Liver (tissue), 9 donors: ENCODE results near the gene CCBE1. TPM values are rescaled to one million over a fixed set of nuclear protein-coding genes. Genes with fewer than 3 reads are reported as not detected.

Experiments used
- DNase-seq: peaks from one replicate; pipeline ENCODE4 v3.0.0-alpha.2; 2017; ENCODE audit warnings: low spot score
- H3K27ac ChIP-seq, 2 donors: one replicate each; pipeline ENCODE4 v1.7.0; 2013; ENCODE audit warnings: inconsistent platforms in 2 of 2, low read length in 2 of 2, control low read depth in 1 of 2, low read depth in 1 of 2, mild to moderate bottlenecking in 1 of 2
- H3K27me3 ChIP-seq, 4 donors: one replicate each; pipeline versions ENCODE4 v1.6.1 to v1.7.0; 2013; ENCODE audit warnings: low read length in 3 of 4, inconsistent platforms in 1 of 4, mild to moderate bottlenecking in 1 of 4, moderate library complexity in 1 of 4; ENCODE audit not compliant: control insufficient read depth in 4 of 4, insufficient read depth in 4 of 4
- H3K36me3 ChIP-seq, 4 donors: one replicate each; pipeline versions ENCODE4 v1.6.1 to v1.7.0; 2013; ENCODE audit warnings: low read length in 3 of 4, mild to moderate bottlenecking in 3 of 4, low read depth in 1 of 4, moderate library complexity in 1 of 4; ENCODE audit not compliant: control insufficient read depth in 4 of 4, insufficient read depth in 3 of 4
- H3K4me1 ChIP-seq, 4 donors: one replicate each; pipeline versions ENCODE4 v1.6.1 to v1.7.0; 2013; ENCODE audit warnings: low read length in 3 of 4, mild to moderate bottlenecking in 3 of 4, moderate library complexity in 1 of 4; ENCODE audit not compliant: control insufficient read depth in 4 of 4, insufficient read depth in 4 of 4
- H3K4me3 ChIP-seq, 3 donors: one replicate each; pipeline versions ENCODE4 v1.6.1 to v1.7.0; 2013; ENCODE audit warnings: low read length in 3 of 3, control low read depth in 1 of 3, low read depth in 1 of 3, mild to moderate bottlenecking in 1 of 3
- H3K9ac ChIP-seq, 2 donors: one replicate each; pipeline ENCODE4 v1.7.0; 2013; ENCODE audit warnings: low read length in 2 of 2, mild to moderate bottlenecking in 2 of 2, moderate library complexity in 2 of 2, control low read depth in 1 of 2, low read depth in 1 of 2
- H3K9me3 ChIP-seq, 4 donors: one replicate each; pipeline versions ENCODE4 v1.6.1 to v1.7.0; 2013; ENCODE audit warnings: low read length in 3 of 4; ENCODE audit not compliant: control insufficient read depth in 4 of 4
- ATF3 ChIP-seq: IDR thresholded peaks from 2 replicates; pipeline ENCODE4 v1.6.1; 2016; ENCODE audit warnings: antibody characterized with exemption
- EGR1 ChIP-seq, 2 donors: IDR thresholded peaks; 2 replicates each; pipeline ENCODE4 v1.6.1; 2016 to 2018; ENCODE audit warnings: antibody characterized with exemption in 2 of 2, low read depth in 2 of 2
- FOXA1 ChIP-seq: IDR thresholded peaks from 2 replicates; pipeline ENCODE4 v1.6.1; 2016; ENCODE audit warnings: antibody characterized with exemption
- FOXA2 ChIP-seq: IDR thresholded peaks from 2 replicates; pipeline ENCODE4 v1.6.1; 2016; ENCODE audit warnings: antibody characterized with exemption
- GABPA ChIP-seq, 2 donors: IDR thresholded peaks in 1 of 2; conservative IDR thresholded peaks in 1 of 2; 2 replicates each; pipeline ENCODE4 v1.6.1; 2016; ENCODE audit warnings: antibody characterized with exemption in 2 of 2, mild to moderate bottlenecking in 1 of 2, moderate library complexity in 1 of 2
- HNF4A ChIP-seq, 2 donors: conservative IDR thresholded peaks; 2 replicates each; pipeline ENCODE4 v1.6.1; 2016; ENCODE audit warnings: antibody characterized with exemption in 2 of 2, mild to moderate bottlenecking in 2 of 2
- HNF4G ChIP-seq: IDR thresholded peaks from 2 replicates; pipeline ENCODE4 v1.6.1; 2016; ENCODE audit warnings: antibody characterized with exemption
- JUND ChIP-seq, 2 donors: IDR thresholded peaks; 2 replicates each; pipeline ENCODE4 v1.6.1; 2016; ENCODE audit warnings: antibody characterized with exemption in 2 of 2
- NR2F2 ChIP-seq: IDR thresholded peaks from 2 replicates; pipeline ENCODE4 v1.6.1; 2016; ENCODE audit warnings: antibody characterized with exemption
- RAD21 ChIP-seq, 2 donors: IDR thresholded peaks; 2 replicates each; pipeline ENCODE4 v1.6.1; 2016; ENCODE audit warnings: antibody characterized with exemption in 2 of 2, mild to moderate bottlenecking in 2 of 2
- RXRA ChIP-seq, 2 donors: IDR thresholded peaks; 2 replicates each; pipeline ENCODE4 v1.6.1; 2017 to 2018; ENCODE audit warnings: antibody characterized with exemption in 2 of 2, mild to moderate bottlenecking in 1 of 2
- SP1 ChIP-seq: IDR thresholded peaks from 2 replicates; pipeline ENCODE4 v1.6.1; 2018; ENCODE audit warnings: antibody characterized with exemption, mild to moderate bottlenecking
- TAF1 ChIP-seq: conservative IDR thresholded peaks from 2 replicates; pipeline ENCODE4 v1.6.1; 2016; ENCODE audit warnings: antibody characterized with exemption, mild to moderate bottlenecking
- YY1 ChIP-seq: IDR thresholded peaks from 2 replicates; pipeline ENCODE4 v1.6.1; 2016; ENCODE audit warnings: antibody characterized with exemption, mild to moderate bottlenecking
- ZBTB33 ChIP-seq: IDR thresholded peaks from 2 replicates; pipeline ENCODE4 v1.6.1; 2016; ENCODE audit warnings: antibody characterized with exemption
- WGBS: extraction: QIAGEN DNeasy Blood & Tissue Kit; methylation state at CpG from one replicate; pipeline ENCODE4 v1.1.7; 2013; 5-methylcytosine and 5-hydroxymethylcytosine counted together
- polyA plus RNA-seq, 2 donors: library from polyadenylated mRNA; stranded (reverse) in 1 of 2; unstranded in 1 of 2; fragments of 200-250 nt in 1 of 2; fragments of >200 nt in 1 of 2; fragmentation: Nextera tagmentation in 1 of 2; extraction: Ambion mirVana in 1 of 2; gene quantifications; one replicate each; pipeline versions ENCODE4 v1.2.1 to v1.2.3, GENCODE V29; 2013 to 2015
- total RNA-seq, 2 donors: library from RNA; depleted of rRNA; stranded (reverse); fragments of >200 nt; gene quantifications; one replicate each; pipeline ENCODE4 v1.2.3, GENCODE V29; 2014
- TF ChIP-seq, protein P1 (sequence below): IDR thresholded peaks from 2 replicates; pipeline ENCODE4 v1.6.1; 2016; ENCODE audit warnings: antibody characterized with exemption, mild to moderate bottlenecking
- TF ChIP-seq, protein P2 (sequence below): IDR thresholded peaks from 2 replicates; pipeline ENCODE4 v1.6.1; 2016; ENCODE audit warnings: antibody characterized with exemption
- donor health status: healthy.
- donor health status: healthy.
- donor health status: healthy.
- donor health status: healthy.
- donor health status: healthy.

Gene CCBE1
- total and polyA plus RNA-seq, 4 donors = 1.8 to 2.6 (median 2.2) TPM

GRCh38 chr18:59562751-59563150 is 134.5 kb downstream of the CCBE1 start (continued):
- TF ChIP-seq ZBTB33 = no peak

DNA sequence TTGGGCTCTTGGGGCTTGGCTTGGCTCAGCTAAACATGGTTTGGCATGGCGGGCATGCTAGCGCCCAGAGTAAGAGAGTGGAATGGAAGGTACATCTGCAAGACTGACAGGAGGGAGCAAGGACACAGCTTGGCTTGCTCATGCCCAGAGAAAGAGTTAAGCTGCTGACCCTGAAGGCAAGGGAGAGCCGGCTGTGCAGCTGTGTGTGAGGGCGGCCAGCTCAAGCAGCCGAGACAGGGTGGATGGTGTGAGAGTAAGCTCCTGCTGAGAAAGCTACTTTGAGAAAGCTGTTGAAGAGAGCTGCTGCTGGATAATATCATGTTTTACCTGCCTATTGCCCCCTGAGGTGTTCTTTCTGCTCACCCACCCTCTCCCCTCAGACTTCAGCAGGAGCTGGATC is 135.6 kb downstream of the CCBE1 start:
- no peak overlapping the region for H3K27ac ChIP-seq
- H3K9me3 ChIP-seq = peaks cover 0 to 3% (median 0%) of the 10 kb centered on the region in 4 donors
- no peak overlapping the region for H3K9ac ChIP-seq
- H3K27me3 ChIP-seq = no peaks in the 10 kb centered on the region
- no peaks in the 10 kb centered on the region for H3K36me3 ChIP-seq
- no peaks in the 10 kb centered on the region for H3K4me1 ChIP-seq
- TF ChIP-seq ZBTB33 (no peak), FOXA1 (no peak), FOXA2 (no peak), EGR1 (IDR thresholded peaks at IDR 0.05; ENCODE audit: low read depth in 2 of 2) (no peak), JUND (IDR thresholded peaks at IDR 0.05) (no peak), HNF4A (conservative IDR thresholded peaks at IDR 0.05) (no peak), NR2F2 (no peak), RXRA (IDR thresholded peaks at IDR 0.05) (no peak), RAD21 (IDR thresholded peaks at IDR 0.05) (no peak), SP1 (no peak), HNF4G (no peak)
- TF ChIP-seq, protein P1, sequence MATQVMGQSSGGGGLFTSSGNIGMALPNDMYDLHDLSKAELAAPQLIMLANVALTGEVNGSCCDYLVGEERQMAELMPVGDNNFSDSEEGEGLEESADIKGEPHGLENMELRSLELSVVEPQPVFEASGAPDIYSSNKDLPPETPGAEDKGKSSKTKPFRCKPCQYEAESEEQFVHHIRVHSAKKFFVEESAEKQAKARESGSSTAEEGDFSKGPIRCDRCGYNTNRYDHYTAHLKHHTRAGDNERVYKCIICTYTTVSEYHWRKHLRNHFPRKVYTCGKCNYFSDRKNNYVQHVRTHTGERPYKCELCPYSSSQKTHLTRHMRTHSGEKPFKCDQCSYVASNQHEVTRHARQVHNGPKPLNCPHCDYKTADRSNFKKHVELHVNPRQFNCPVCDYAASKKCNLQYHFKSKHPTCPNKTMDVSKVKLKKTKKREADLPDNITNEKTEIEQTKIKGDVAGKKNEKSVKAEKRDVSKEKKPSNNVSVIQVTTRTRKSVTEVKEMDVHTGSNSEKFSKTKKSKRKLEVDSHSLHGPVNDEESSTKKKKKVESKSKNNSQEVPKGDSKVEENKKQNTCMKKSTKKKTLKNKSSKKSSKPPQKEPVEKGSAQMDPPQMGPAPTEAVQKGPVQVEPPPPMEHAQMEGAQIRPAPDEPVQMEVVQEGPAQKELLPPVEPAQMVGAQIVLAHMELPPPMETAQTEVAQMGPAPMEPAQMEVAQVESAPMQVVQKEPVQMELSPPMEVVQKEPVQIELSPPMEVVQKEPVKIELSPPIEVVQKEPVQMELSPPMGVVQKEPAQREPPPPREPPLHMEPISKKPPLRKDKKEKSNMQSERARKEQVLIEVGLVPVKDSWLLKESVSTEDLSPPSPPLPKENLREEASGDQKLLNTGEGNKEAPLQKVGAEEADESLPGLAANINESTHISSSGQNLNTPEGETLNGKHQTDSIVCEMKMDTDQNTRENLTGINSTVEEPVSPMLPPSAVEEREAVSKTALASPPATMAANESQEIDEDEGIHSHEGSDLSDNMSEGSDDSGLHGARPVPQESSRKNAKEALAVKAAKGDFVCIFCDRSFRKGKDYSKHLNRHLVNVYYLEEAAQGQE = no peak
- TF ChIP-seq, protein P2, sequence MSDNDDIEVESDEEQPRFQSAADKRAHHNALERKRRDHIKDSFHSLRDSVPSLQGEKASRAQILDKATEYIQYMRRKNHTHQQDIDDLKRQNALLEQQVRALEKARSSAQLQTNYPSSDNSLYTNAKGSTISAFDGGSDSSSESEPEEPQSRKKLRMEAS = no peak
- no peak for DNase-seq
- H3K4me3 ChIP-seq = no peak overlapping the region
- 87% methylated on average over 5 of the region's 5 CpGs for whole genome bisulfite sequencing

DNA sequence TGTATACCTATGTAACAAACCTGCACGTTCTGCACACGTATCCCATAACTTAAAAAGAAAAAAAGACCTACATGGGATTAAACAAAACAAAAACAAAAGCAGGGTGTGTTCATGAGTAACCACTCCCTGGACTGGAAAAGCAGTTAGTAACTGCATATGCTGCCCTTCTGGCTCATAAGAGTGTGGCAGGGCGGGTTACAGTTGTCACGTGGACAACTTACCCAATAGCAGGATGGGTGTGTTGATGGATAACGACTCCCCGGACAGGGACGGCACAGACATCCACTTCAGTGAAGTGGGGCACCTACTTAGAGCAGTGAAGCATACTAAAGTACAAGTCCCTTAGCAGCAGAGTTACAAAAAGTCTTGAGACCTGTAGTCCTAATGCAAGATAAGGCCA is 136.7 kb downstream of the CCBE1 start:
- Histone ChIP-seq H3K27ac (no peak overlapping the region), H3K4me3 (no peak overlapping the region), H3K4me1 (no peaks in the 10 kb centered on the region), H3K9ac (no peak overlapping the region), H3K36me3 (no peaks in the 10 kb centered on the region), H3K9me3 (peaks cover 0 to 3% (median 0%) of the 10 kb centered on the region in 4 donors), H3K27me3 (no peaks in the 10 kb centered on the region)
- no peak for DNase-seq
- WGBS = 87% methylated on average over 7 of the region's 7 CpGs
- TF ChIP-seq GABPA (IDR thresholded peaks at IDR 0.05 in 1 of 2, conservative IDR thresholded peaks at IDR 0.05 in 1 of 2) (no peak), TAF1 (no peak), FOXA1 (no peak), NR2F2 (no peak), YY1 (no peak), RAD21 (IDR thresholded peaks at IDR 0.05) (no peak), FOXA2 (no peak), SP1 (no peak), HNF4G (no peak), HNF4A (conservative IDR thresholded peaks at IDR 0.05) (no peak), ATF3 (no peak), RXRA (IDR thresholded peaks at IDR 0.05) (no peak), JUND (IDR thresholded peaks at IDR 0.05) (no peak)
- TF ChIP-seq, protein P1 = no peak
- TF ChIP-seq, protein P2 = no peak
